ENCODE results near the gene COQ5. TPM values are rescaled to one million over a fixed set of nuclear protein-coding genes. Genes with fewer than 3 reads are reported as not detected.

COQ5 gene
- total RNA-seq, 2 donors from 2014 or later: 21.9 to 34.3 TPM

GRCh38 chr12:120473807-120474615, 54.9 kb downstream of the COQ5 start:
- no peaks in the 10 kb centered on the region for H3K36me3 ChIP-seq
- H3K27ac ChIP-seq: no peak overlapping the region
- DNase-seq (ENCODE audit: low spot score): no peak

GRCh38 chr12:120472521-120472920, 56.4 kb downstream of the COQ5 start:
- Histone ChIP-seq H3K27me3 (no peaks in the 10 kb centered on the region), H3K27ac (no peak overlapping the region), H3K4me1 (peaks cover 0 to 20% of the 10 kb centered on the region in 2 donors), H3K4me3 (no peak overlapping the region), H3K9me3 (no peaks in the 10 kb centered on the region), H3K36me3 (no peaks in the 10 kb centered on the region)
- DNase-seq (ENCODE audit: low spot score): no peak
- no peak for TF ChIP-seq CTCF (IDR thresholded peaks at IDR 0.05)

More at GRCh38 chr12:120473807-120474615, 54.9 kb downstream of the COQ5 start:
- no peaks in the 10 kb centered on the region for H3K9me3 ChIP-seq
- H3K4me1 ChIP-seq: peaks cover 0 to 8% of the 10 kb centered on the region in 2 donors
- no peak for TF ChIP-seq CTCF (IDR thresholded peaks at IDR 0.05)
- no peak overlapping the region for H3K4me3 ChIP-seq
- H3K27me3 ChIP-seq: no peaks in the 10 kb centered on the region

- TF ChIP-seq CTCF (IDR thresholded peaks at IDR 0.05): no peak
- Histone ChIP-seq H3K4me3 (peak overlapping the region; percentile 67 to 87), H3K36me3 (peaks cover 12% of the 10 kb centered on the region), H3K27me3 (no peaks in the 10 kb centered on the region), H3K9me3 (no peaks in the 10 kb centered on the region), H3K27ac (peak overlapping the region; percentile 85 to 94), H3K4me1 (peaks cover 0 to 35% of the 10 kb centered on the region in 2 donors)
- DNase-seq (ENCODE audit: low spot score): no peak
Measured at GRCh38 chr12:120470150-120470784, 58.7 kb downstream of the COQ5 start.

DNA sequence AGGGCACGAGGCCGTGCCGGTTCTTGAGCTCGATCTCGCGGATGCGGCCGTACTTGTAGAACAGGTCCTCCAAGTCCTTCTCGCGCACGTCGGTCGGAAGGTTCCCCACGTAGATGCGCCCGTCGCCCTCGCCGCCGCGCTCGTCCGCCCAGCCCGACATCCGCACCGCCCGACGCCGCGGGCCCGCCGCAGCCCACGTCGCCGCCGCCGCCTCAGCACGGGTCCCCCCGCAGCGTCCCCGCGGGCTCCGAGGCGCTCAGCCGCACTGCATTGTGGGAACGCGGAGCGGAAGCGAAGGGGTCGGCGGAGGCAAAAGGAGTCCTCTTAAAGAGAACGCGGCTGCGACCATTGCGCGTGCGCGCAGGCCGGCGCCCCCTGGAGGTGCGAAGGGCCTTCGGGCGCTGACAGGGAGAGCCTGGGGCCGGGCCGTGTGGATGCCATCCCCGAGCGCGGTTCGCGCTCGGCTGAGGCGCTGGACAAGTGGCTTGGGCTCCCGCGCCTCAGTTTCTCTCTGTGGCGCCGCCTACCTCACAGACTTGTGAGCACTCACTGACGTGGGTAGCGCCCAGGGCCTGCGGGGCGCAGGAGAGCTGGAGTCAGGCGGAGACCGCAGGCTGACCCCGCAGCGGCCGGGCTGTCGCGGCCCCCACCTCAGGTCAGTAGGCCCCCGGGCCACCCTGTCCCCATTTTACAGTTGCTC, 59.4 kb downstream of the COQ5 start, which contains the start of gene SRSF9:
Gene SRSF9 (minus strand): TSS at position 299 of the 700 bp plus-strand sequence. CDS start 139 bp downstream, at position 160.
- DNase-seq (ENCODE audit: low spot score): peak; percentile 96
- Histone ChIP-seq H3K27me3 (no peaks in the 10 kb centered on the region), H3K36me3 (peaks cover 19% of the 10 kb centered on the region), H3K4me3 (peak within 1 kb of the TSS; percentile 67 to 87), H3K27ac (peak within 1 kb of the TSS; percentile 85 to 94), H3K4me1 (peaks cover 0 to 35% of the 10 kb centered on the region in 2 donors), H3K9me3 (no peaks in the 10 kb centered on the region)
- TF ChIP-seq CTCF (IDR thresholded peaks at IDR 0.05): peak; percentile 85 to 91

GRCh38 chr12:120468821-120469449, 60.0 kb downstream of the COQ5 start:
- H3K9me3 ChIP-seq: no peaks in the 10 kb centered on the region
- no peak for TF ChIP-seq CTCF (IDR thresholded peaks at IDR 0.05)
- DNase-seq (ENCODE audit: low spot score): no peak
- H3K27me3 ChIP-seq: no peaks in the 10 kb centered on the region
- H3K27ac ChIP-seq: peak overlapping the region; percentile 85 to 94
- peaks cover 26% of the 10 kb centered on the region for H3K36me3 ChIP-seq
- H3K4me3 ChIP-seq: peak overlapping the region; percentile 67 to 87
- H3K4me1 ChIP-seq: peaks cover 0 to 35% of the 10 kb centered on the region in 2 donors
